Measurements from ENCODE around the gene MICALL1.

The MICALL1 gene

DNA sequence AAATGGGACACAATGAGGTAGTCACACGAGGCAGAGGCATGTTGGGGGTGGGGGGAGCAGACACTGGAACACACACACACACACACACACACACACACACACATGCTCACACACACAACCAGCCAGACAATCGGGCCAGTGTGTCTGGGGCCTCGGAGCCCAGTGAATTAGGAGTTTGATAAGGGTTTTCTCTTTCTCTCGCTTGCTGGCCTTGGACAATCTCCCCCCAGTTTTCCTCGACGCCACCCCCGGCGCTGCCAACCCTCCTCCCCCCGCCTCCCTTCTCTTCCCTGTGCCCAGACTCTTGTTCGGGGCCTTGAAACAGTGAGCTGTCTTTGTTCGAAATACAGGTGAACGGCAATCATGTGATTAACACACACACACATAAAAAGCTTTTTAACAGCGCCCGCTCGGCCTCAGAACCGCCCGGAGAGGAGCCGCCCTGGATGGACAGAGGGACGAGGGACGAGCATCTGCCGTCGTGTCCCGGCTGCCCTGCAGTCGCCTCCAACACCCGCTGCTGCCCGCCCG lies 79.7 kb downstream of the MICALL1 start:
- no peak for DNase-seq

DNA sequence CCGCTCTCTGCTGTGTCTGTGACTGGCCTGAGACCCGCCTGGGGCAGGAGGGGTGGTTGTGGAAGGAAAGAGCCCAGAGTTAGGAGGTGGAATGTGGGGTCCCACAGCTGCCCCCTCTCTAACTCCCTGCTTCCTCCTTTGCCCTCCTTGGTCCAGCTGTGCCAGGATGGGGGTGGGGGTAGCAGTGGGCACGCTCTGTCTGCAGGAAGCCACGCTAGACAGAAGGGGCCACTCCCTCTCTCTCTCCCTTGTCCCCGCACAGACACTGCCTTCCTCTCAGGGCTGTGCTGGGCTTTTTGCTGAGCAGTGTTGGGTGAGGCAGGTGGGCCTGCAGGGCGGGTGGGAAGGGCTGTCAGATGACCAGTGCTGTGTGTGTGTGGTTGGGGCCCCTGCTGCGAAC lies 80.3 kb downstream of the MICALL1 start:
- no peak for DNase-seq

DNA sequence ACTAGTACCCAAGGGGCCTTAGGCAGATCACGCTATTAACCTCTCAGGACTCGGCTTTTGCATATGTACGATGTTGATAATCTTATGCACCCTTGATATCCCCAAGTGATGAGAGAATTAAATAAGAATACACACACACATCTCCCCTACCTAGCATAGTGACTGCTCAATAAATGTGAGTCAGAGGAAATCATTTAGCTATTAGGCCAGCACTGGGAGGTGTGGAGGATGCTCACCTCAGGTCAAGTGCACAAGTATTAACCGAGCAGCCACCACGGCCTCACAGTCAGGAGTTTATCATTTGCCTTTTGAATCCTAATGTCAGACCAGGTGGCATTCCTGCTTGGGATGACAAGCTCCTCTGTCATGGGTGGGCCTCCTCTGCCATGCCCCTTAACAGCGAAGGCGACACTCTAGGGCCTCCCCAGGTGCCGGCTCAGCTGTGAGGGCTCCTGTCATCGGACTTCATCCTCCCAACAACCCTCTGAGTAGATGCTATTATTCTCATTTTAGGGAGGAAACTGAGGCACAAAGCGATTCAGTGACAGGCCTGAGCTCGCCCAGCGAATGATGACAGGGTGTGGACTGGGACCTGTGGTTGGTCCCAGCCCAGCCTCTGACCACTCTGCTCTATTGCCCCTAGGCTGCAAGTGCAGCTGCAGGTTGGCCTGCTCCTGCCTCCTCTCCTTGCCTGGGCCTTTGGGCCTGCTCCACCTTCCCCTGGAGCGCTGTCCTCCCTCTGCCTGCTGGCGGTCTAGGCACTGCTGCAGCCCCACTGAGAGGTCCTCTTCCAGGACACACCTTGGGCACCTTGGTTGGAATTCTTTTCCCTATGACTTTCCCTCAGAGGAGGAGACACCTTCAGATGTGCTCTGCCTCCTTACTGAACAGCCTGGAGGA lies 83.3 kb downstream of the MICALL1 start:
- DNase-seq = no peak

DNA sequence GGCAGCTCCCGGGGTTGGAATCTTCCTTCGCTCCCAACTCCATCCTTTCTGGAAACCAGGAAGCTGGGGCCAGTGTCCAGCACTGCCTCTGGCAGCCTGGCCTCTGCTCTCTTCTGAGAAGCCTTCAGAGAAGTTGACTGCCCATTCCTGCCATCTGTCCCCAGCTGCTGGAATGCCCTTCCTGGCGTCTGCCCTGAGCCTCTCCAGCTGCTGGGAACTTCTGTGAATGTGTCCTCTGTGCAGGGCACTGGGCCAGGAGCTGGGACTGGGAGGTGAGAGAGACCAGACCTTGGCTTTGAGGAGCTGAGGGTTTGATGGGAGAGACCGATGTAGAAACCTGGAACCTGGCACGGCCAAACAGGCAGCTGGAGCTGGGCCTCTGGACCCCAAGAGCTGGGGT lies 84.2 kb downstream of the MICALL1 start:
- DNase-seq = no peak

DNA sequence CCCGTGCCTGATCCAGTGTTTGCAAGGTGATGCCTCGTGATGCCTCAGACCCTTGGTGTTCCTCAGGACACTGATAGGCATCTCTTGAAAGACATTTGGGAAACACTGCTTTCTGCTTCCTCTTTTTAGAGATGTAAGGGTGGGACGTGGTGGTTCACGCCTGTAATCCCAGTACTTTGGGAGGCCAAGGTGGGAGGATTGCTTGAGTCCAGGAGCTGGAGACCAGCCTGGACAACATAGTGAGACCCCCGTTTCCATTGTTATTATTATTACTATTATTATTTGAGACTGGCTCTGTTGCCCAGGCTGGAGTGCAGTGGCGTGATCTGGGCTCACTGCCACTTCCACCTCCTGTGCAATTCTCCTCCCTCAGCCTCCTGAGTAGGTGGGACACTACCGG lies 84.8 kb downstream of the MICALL1 start:
- no peak for DNase-seq

DNA sequence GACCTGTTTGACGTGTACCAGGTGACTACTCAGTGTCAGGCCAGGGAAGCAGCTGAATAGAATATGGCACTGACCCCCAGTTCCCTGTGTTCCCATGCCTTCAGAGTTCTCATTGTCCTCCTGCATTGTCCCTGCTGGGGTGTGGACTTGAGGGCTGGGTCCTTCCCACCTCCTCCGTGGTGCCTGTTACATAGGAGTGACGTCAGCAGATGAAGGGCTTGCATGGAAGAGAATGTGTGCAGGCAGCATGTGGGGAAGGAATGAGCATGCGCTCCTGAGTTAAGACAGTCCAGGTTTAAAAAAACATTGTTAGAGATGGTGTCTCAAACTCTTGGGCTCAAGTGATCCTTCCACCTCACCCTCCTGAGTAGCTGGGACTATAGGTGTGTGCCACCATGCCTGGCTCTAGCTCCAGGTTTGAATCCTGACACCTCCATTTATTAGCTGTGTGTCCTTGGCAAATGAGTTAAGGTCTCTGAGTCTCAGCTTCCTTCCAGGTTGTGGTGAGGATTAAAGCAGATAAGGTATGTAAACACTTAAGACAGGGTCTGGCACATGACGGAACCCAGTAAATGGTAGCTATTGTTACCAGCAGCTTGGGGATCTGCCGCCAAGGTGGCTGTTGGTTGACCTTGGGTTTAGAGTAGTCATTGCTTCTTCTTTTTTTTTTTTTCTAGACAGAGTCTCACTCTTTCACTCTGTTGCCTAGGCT lies 85.8 kb downstream of the MICALL1 start:
- DNase-seq = no peak
